RWPE1 (cell line): ENCODE data around the gene FLT4.

Experiments used
- CTCF ChIA-PET: fragments of 350-600 bp; sonication (Branson Sonifier 250); formaldehyde crosslinking; extraction: SDS; loops from one replicate; lab custom pipeline; 2021; lab: Yijun Ruan, JAX
- POLR2A ChIA-PET: fragments of 400-600 bp; formaldehyde crosslinking; extraction: SDS; loops from one replicate; lab custom pipeline; 2020; ENCODE audit warnings: antibody characterized with exemption; ENCODE audit not compliant: low non-redundant PET; lab: Yijun Ruan, JAX
- DNase-seq: peaks from one replicate; pipeline ENCODE4 v3.0.0; 2012; ENCODE audit warnings: low spot score
- H3K27ac ChIP-seq: fragments of 450-650 bp; 2 replicates; pipeline ENCODE4 v1.5.1; 2017
- CTCF ChIP-seq: fragments of 450-650 bp; conservative IDR thresholded peaks from 2 replicates; pipeline ENCODE4 v1.5.1; 2017; ENCODE audit warnings: low read depth, mild to moderate bottlenecking

FLT4 gene

GRCh38 chr5:180624587-180624986 lies 24.8 kb downstream of the FLT4 start:
- CTCF ChIA-PET, result interaction anchor here (1.2 kb wide), 1 partner anchor 18 kb away, joined by 3 read pairs; no protein-coding TSS in a partner anchor

GRCh38 chr5:180623844-180624243 lies 25.6 kb downstream of the FLT4 start:
- DNase-seq, result no peak
- H3K27ac ChIP-seq, result no peak overlapping the region
- TF ChIP-seq CTCF, result no peak
- POLR2A ChIA-PET, result no interaction called here
- CTCF ChIA-PET, result interaction anchor here (1.2 kb wide), 1 partner anchor 17 kb away, joined by 3 read pairs; no protein-coding TSS in a partner anchor

More at GRCh38 chr5:180624587-180624986, 24.8 kb downstream of the FLT4 start:
- DNase-seq, result no peak
- no peak overlapping the region for H3K27ac ChIP-seq
- POLR2A ChIA-PET, result no interaction called here
- no peak for TF ChIP-seq CTCF

- ChIA-PET CTCF (no interaction called here), POLR2A (no interaction called here)
- no peak for TF ChIP-seq CTCF
- no peak for DNase-seq
- H3K27ac ChIP-seq, result no peak overlapping the region
Observed at GRCh38 chr5:180623411-180623834, 26.0 kb downstream of the FLT4 start.

- H3K27ac ChIP-seq, result no peak overlapping the region
- POLR2A ChIA-PET, result no interaction called here
- CTCF ChIA-PET, result no interaction called here
Observed at GRCh38 chr5:180622910-180623309, 26.5 kb downstream of the FLT4 start.

GRCh38 chr5:180621311-180621710 lies 28.1 kb downstream of the FLT4 start:
- POLR2A ChIA-PET, result no interaction called here
- TF ChIP-seq CTCF, result no peak
- CTCF ChIA-PET, result interaction anchor here (0.6 kb wide), 1 partner anchor 446 kb away, joined by 8 read pairs; no protein-coding TSS in a partner anchor
- no peak for DNase-seq
- no peak overlapping the region for H3K27ac ChIP-seq

More at GRCh38 chr5:180622910-180623309, 26.5 kb downstream of the FLT4 start:
- no peak for DNase-seq
- TF ChIP-seq CTCF, result no peak

GRCh38 chr5:180620014-180620413 lies 29.4 kb downstream of the FLT4 start:
- no peak overlapping the region for H3K27ac ChIP-seq
- DNase-seq, result no peak
- ChIA-PET CTCF (interaction anchor here (1.0 kb wide), 2 partner anchors 10 to 13 kb away, joined by 3 read pairs; no protein-coding TSS in a partner anchor), POLR2A (no interaction called here)
- no peak for TF ChIP-seq CTCF

GRCh38 chr5:180619563-180619915 lies 29.9 kb downstream of the FLT4 start:
- CTCF ChIA-PET, result interaction anchor here (0.5 to 1.5 kb wide), 9 partner anchors 9 to 484 kb away, joined by 3 to 6 read pairs (median 3); no protein-coding TSS in a partner anchor
- no peak for DNase-seq
- POLR2A ChIA-PET, result no interaction called here
- no peak overlapping the region for H3K27ac ChIP-seq
- no peak for TF ChIP-seq CTCF
